Medulla oblongata (tissue), 1 donor: ENCODE results near the gene DAO.

Experiments
- DNase-seq: peaks from one replicate; pipeline ENCODE4 v3.0.0-alpha.2; 2015; ENCODE audit errors: extremely low spot score

Gene DAO

GRCh38 chr12:108875280-108875679, 4.6 kb upstream of the DAO start:
- no peak for DNase-seq

- no peak for DNase-seq
Measured at GRCh38 chr12:108875682-108876361, 4.1 kb upstream of the DAO start.

- no peak for DNase-seq
Measured at GRCh38 chr12:108876550-108876949, 3.3 kb upstream of the DAO start.

- no peak for DNase-seq
Measured at GRCh38 chr12:108881953-108882352, 2.1 kb downstream of the DAO start.

GRCh38 chr12:108884116-108885012, 4.5 kb downstream of the DAO start:
- DNase-seq = peak; percentile 41

GRCh38 chr12:108886873-108887629, 7.2 kb downstream of the DAO start:
- DNase-seq = no peak

- peak; percentile 22 for DNase-seq
Measured at GRCh38 chr12:108888031-108888430, 8.1 kb downstream of the DAO start.

- DNase-seq = no peak
Measured at GRCh38 chr12:108890208-108890607, 10.3 kb downstream of the DAO start.

- DNase-seq = no peak
Measured at GRCh38 chr12:108895220-108895802, 15.4 kb downstream of the DAO start.

GRCh38 chr12:108896336-108896735, 16.4 kb downstream of the DAO start:
- DNase-seq = no peak

GRCh38 chr12:108896817-108897216, 16.9 kb downstream of the DAO start:
- DNase-seq = no peak

GRCh38 chr12:108899145-108899544, 19.3 kb downstream of the DAO start:
- no peak for DNase-seq

GRCh38 chr12:108905725-108906124, 25.8 kb downstream of the DAO start:
- DNase-seq = peak; percentile 56

GRCh38 chr12:108906971-108907370, 27.1 kb downstream of the DAO start:
- DNase-seq = no peak

- peak; percentile 63 for DNase-seq
Measured at GRCh38 chr12:108907839-108908351, 28.0 kb downstream of the DAO start.

- DNase-seq = peak; percentile 75
Measured at GRCh38 chr12:108910336-108910735, 30.4 kb downstream of the DAO start.

GRCh38 chr12:108911915-108912314, 32.0 kb downstream of the DAO start:
- DNase-seq = no peak

GRCh38 chr12:108912361-108912760, 32.5 kb downstream of the DAO start:
- no peak for DNase-seq

- peak; percentile 80 for DNase-seq
Measured at GRCh38 chr12:108914121-108914531, 34.2 kb downstream of the DAO start.

- DNase-seq = no peak
Measured at GRCh38 chr12:108915632-108916133, 35.8 kb downstream of the DAO start.

- no peak for DNase-seq
Measured at GRCh38 chr12:108916336-108916735, 36.4 kb downstream of the DAO start.
